GM21526 (cell line): ENCODE data around the gene FGF9.

ENCODE experiments used
- ATAC-seq: cut with Tn5 transposase; IDR thresholded peaks from one replicate; pipeline ENCODE4 v1.9.1; 2021; ENCODE audit warnings: moderate library complexity; ENCODE audit not compliant: unreplicated experiment, low FRiP score

The FGF9 gene

DNA sequence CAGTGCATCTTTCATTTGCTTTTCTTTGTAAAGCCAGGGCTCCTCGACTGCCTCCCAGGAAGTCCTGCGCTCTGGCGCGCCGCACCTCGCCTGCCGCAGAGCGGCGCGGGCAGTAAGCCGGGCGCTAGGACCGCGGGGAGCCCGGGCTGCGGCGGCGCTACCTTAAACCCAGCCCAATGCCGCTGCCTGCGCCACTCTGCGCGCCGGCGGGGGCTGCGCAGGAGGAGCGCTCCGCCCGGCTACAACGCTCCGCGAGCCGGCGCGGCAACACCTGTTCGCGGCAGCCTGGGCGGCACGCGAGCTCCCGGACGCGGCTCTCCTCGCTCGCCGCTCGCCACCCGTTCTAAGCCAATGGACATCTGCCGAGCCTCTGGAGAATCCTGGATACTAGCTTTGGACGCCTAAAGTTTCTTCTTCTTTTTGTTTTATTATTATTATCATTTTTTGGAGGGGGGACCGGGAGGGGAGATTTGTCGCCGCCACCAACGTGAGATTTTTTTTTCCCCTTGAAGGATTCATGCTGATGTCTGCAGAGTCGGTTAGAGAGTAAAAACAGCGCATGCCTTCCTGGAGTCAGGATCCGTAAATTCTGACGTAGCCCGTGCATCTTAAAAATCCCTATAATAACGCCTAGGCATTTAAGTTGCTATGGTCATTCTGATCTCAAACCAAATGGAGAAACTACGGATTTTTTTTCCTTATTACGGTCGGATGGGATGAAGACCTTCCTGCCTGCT, at the start of gene FGF9:
FGF9 (plus strand) TSS at position 191 of the 737 bp plus-strand sequence. CDS start 840 bp downstream, outside the sequence.
- ATAC-seq: peak; percentile 73

DNA sequence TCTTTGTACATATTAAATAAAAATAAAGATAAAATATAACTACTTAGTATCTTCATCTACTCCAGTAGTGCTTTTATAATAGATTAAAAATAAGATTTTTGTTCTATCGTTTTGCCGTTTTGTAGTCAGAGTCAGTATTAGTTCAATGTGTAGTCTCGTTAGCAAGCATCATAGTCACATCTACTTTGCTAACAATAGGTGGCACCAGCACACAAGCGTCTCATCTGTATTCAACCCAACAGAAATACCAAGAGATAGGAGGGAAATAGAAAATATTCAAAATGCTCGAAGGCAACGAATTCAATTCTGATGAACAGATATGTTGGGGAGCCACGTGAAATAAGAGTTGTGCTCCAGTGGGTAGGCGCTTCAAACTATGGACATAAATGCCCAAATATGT, 45.5 kb upstream of the FGF9 start:
- ATAC-seq: no peak

DNA sequence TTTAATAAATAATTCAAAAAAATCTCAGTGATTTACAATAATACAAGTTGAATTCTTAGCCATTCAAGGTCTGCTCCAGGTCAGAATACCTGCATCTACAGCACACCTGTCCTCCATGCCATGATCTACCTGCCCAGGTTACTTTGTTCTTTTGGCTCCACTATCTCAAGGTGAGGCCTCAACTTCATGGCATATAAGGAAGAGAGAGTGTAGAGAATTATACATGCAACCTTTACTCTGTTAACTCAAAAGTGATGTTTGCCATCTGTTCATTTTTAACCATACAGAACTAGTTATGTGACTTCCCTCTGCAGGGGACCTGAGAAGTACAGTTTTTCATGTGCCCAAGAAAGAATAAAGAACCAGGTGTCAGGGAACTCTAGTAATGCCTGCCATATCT, 38.7 kb upstream of the FGF9 start:
- ATAC-seq: no peak

DNA sequence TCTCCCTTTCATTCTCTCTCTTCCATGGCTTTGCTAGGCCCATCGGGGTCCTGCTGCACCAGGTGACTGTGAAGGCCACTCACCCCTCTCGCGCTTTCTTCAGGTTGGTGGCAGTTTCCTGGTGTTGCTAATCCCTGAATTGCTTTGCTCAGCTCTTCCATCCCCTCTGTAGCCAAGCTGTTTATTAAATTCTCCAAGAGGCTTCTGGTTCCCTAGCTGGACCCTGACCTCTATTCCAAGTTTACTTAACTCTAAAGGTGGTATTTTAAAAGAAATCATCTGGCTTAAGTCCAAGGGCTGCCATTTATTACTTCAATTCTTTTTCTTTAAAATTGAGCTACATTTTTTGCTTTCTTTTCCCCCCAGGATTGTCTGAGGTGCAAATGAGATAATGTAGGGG, 34.2 kb upstream of the FGF9 start:
- no peak for ATAC-seq

DNA sequence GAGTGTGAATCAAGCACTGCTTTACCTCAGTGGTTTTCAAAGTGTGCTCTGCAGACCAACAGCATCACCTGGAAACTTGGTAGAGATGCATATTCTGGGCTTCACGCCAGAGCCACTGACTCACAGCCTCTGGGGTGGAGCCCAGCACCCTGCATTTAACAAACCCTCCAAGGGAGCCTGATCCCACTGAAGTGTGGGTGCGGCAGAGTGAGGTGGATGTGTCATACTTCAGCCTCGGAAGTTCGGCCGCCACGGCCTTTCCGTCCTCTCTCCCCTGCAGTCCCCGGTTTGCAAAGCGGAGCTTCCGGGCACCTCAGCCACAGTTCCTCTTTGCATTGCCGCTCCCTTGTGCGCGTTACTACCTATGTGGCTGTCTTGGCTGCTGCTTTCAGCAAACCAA, 33.6 kb upstream of the FGF9 start:
- no peak for ATAC-seq

DNA sequence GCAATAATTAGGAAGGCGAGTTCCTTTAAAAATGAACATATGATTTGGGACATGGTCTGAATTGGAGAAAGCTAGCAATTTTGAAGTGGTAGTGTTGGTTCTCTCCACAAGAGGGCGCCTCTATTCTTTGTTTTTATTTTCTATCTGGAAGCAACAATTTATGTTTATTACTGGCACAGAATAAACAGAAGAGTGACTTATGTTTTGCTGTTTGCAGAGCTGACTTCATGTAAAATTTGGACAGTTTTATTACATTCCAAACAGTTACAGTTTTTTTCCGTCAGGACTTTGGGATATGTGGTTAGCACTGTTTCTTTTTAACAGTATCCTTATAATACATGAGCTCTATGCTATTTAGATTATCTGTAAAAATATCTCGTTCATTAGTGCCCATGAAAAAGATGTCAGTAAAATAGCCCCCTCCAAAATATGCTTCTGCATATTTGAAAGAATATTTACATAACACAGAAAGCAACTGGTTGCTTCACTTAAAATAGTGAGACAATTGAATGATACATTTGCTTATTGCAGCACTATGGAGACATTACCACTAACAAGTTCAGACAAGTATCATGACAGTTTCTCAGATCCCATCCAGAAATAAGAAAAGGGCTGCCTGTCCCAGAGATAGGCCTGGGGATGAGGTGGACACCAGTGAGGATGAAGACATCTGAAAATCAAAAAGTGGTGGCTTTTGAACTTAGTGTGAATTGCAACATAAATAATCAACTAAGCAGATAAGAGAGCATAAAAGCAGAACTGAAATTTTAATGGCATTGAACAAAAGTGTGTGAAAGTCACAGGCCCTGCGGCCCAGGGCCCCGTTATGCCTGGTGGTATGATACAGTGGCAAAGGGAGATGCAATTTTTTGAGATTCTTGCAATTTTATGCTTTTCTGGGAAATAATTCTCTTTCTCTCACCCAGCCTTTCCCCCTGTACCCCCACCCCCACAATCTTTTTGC, 32.3 kb upstream of the FGF9 start:
- ATAC-seq: no peak

DNA sequence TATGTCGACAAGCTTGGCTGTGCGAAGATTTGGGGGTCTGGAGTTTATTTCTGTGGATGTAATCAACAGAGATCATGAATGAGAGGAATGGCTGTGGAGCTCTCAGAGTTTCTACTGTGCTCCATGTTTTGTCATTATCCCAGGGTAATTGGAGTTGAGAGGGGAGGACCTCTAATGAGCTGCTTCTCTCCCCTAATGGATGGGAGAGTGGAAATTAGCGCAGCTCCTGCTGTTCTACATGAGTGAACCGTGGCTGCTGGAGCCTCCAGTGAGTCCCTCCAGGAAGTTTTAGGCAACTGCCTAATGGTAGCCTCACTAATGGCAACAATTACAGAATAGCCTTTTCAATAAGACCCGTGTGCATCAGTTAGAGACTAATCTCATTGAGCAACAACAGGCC, 31.3 kb upstream of the FGF9 start:
- ATAC-seq: no peak

DNA sequence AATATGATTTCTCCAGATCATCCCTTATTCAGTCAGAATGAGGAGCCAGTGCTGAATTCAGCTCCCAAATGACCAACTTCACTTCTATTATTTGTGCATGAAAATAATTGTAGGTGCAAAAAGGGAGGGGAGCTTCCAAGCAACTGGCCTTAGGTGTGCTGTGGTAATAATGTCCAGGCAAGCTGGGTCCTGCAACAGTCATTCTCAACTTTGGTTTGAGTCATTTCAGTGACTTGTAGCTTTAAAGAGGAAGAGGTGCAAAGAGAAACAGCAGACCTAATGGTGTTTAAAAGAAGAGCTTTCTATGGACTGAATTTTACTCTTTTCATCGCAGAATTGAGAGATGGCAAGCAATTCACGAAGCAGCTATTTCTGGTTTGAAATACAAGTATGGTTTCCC, 29.2 kb upstream of the FGF9 start:
- ATAC-seq: no peak

DNA sequence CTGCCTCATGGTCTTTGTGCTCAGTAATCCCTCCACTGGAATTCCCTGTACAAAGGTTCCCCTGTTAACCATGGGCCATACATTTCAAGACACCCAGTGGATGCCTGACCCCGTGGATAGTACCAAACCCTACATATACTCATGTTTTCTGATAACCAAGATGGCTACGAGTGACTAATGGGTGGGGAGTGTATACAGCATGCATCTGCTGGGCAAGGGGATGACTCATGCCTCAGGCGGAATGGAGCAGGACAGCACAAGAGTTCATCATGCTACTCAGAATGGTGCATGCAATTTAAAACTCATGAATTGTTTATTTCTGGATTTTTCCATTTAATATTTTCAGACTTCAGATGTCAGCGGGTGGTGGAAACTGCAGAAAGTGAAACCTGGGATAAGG, 13.3 kb upstream of the FGF9 start:
- ATAC-seq: no peak

DNA sequence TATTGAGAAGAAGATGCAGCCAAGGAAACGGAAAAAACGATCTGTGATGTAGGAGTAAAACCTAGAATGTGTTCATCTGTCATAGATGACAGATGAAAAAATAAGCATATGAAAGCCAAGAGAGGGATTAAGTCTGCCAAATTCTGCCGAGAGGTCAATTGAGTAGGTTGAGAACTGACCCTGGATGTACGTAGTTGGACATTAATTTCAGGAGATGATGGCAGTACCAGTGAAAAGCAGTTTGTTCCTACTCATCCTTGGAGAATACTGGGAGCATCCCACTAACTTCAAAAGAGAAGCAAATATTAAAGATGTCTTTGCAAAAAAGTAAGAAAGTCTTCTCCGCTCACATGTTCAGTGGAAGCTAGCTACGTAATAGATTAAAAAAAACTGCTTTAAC, 11.8 kb upstream of the FGF9 start:
- no peak for ATAC-seq

DNA sequence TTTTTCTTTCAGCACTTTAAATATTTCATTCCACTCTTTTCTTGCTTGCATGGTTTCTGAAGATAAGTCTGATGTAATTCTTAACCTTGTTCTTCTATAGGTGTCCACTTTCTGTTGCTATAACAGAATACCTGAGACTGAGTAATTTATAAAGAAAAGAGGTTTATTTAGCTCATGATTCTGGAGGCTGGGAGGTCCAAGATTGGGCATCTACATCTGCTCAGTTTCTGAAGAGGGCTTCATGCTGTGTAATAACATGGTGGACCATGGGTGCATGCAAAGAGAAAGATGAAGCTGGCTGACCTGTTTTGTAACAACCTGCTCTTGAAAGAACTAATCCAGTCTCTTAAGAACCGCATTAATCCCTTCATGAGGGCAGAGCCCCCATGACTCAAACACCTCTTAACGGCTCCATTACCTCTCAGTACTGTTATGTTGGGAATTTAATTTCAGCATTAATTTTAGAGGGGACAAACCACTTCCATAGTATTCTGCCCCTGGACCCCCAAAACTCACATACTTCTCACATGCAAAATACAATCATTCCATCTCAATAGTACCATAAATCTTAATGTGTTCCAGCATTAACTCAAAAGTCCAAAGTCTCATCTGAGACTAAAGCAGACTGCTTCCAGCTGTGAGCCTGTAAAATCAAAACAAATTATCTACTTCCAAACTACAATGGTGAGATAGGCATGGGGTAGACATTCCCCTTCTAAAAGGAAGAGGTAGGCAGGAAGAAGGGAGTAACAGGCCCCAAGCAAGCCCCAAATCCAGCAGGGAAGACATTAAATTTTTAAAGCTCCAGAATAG, 9.6 kb upstream of the FGF9 start:
- no peak for ATAC-seq

DNA sequence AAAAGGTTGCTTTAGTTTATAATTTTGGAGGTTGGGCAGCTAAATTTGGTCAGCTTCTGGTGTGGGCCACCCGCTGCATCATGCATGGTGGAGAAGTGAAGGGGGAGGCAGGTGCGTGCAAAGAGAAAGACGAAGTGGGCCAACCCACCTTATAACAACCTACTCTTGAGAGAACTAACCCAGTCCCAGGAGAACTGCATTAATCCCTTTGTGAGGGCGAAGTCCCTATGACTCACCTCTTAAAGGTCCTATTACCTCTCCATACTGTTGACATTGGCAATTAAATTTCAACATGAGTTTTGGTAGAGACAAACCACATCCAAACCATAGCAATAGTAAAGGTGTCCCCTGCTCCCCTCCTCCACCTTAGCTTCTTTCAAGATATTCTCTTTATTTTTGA, 7.7 kb upstream of the FGF9 start:
- no peak for ATAC-seq

DNA sequence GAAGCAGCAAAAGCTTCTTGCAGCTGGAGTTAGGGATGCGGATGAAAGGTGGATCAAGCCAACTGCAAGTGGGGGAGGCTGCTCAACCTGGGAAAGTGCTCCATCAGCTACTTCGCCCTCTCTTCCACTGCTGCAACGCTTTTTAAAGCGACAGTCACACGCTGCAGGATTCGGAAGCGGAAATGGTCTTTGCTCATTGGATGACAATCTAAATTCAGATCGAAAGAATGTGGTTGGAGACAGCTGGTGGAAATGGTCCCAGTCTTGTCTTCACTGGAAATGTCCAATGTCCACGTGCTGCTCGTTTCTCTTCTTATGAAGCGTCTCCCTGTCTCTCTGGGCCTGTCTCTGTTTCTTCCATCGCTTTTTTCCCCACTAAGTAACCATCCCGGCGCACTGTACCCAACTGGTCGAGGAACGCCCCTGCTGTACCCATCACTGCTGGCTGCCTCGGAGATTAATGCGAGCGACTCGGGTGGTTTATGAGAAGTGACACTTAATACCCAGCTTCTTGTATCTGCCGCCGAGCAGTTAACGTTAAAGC, 2.1 kb upstream of the FGF9 start:
- no peak for ATAC-seq

DNA sequence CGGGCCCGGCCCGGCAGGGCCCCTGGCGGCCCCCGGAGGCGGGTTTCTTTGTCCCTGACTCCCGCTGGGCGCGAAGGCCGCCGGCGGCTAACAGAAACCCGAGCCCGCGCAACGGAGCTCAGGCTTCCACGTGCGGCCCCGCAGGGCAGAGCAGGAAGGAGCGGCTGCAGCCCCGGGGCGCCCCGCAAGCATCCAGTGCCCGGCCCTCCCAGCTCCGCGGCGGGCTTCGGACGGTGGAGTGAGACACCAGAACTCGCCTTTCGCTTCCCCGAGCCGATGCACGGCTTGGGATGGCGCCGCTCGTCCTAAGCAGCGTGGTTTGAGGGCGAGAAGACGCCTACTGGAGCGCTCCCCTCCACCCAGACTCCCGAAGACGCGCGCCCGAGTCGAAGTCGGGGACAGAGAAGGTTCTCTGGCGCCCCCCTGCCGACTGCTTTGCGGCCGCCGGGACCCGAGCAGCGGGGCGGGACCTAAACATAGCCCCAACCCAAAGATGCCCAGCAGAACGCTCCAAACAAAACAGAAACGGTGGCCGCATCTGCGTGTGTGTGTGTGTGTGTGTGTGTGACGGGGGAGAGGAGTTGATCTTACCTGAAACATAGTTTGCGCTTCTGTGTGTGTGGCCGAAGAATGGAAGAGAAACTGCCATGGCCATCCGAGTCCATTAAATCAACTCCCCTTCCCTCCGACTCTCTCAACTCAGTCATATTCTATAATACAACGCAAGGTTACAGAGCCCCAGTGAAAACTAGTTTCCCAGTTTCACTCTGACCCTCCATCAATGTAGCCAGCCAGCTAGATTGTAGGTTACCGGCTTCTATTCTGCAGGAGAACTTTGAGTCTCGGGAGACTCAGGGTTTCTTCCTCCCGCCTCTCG, 629 bp upstream of the FGF9 start:
- ATAC-seq: peak; percentile 32

DNA sequence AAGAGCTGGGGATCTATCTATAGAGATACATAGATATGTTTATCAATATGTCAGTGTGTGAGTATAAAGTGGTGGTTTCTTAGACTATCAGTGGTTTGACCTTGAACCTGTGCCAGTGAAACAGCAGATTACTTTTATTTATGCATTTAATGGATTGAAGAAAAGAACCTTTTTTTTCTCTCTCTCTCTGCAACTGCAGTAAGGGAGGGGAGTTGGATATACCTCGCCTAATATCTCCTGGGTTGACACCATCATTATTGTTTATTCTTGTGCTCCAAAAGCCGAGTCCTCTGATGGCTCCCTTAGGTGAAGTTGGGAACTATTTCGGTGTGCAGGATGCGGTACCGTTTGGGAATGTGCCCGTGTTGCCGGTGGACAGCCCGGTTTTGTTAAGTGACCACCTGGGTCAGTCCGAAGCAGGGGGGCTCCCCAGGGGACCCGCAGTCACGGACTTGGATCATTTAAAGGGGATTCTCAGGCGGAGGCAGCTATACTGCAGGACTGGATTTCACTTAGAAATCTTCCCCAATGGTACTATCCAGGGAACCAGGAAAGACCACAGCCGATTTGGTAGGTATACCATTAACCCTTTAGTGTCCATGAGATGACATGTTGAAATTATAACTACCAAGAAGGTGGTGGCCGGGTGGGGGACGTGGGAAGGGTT, 880 bp downstream of the FGF9 start:
- no peak for ATAC-seq

DNA sequence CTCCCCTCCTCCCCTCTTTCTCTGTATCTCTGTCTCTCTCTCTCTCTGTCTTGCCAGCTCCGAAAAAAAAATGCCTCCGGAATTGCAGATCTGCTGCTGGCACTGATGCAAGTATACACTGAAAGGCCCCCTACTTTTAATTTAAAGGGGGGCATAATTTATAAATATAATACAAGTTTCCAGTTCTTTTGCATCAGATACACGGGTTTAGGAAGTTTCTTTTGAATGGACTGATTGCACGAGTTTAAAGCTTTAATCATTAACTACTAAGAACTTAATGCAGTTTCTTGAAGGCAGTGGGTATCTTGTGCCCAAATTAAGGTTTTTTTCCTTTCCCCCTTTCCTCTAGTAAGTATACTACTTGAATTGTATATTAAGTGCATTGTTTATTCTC, 1.4 kb downstream of the FGF9 start:
- no peak for ATAC-seq

DNA sequence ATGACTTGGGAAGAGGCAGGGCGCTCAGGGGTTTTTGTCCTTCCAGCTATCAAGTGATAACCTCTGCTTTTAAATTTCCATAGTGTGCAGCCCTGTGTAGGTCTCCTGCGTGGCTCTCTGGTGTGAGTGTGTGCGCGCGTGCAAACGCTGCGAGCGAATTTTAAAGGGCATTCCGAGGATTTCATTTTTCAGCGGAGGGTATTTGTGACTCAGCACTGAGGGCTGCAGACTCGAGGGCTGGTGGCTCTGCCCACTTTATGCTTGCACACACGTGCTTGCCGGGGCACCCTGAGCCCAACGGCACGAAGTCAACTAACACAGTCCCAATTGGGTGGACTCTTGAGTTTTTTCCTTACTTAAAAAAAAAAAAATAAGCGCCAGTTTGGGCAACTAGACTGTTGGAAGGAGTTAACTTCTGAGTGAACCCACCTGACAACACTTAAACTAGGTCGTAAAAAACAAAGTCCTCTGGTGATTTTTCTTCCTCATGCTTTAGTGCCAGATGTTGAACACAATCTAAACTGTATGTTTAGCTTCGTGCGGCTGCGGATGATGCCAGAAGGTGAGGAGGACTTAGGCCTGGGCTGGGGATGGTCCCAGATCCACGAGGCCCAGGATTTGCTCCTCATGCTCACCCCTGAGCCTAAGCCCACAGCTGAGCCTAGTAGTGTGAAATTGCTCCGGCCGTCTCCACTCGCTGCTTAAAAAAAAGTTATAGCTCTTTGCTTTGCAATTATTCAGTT, 2.1 kb downstream of the FGF9 start:
- ATAC-seq: no peak

DNA sequence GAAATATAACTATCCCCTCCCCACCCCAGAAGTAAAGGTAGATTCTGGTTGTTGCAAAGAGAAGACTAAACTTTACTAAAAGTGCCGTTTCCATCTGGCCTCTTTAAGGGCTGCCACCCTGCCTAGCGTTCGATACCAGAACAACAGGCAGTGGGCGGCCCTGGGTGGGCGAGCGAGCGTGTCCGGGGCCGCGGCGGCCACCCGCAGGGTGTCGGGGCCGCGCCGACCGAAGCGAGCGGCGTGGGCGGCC, 2.6 kb downstream of the FGF9 start:
- peak; percentile 23 for ATAC-seq
